H9 (cell line): ENCODE measurements around the gene NBEAL2. TPM values are rescaled to one million over a fixed set of nuclear protein-coding genes. Genes with fewer than 3 reads are reported as not detected.

Experiments used
- DNase-seq: peaks from one replicate; pipeline ENCODE4 v3.0.0-alpha.2; 2017
- H2AFZ ChIP-seq: one replicate; pipeline ENCODE4 v1.6.1; 2013; ENCODE audit warnings: mild to moderate bottlenecking, low read length, control low read depth, moderate library complexity
- H2AK5ac ChIP-seq: 2 replicates; pipeline ENCODE4 v1.6.1; 2013; ENCODE audit warnings: low read length, control low read depth, mixed read lengths; ENCODE audit not compliant: insufficient read length
- H2BK120ac ChIP-seq: one replicate; pipeline ENCODE4 v1.6.1; 2013; ENCODE audit warnings: low read depth, mild to moderate bottlenecking, low read length, control low read depth, inconsistent platforms; ENCODE audit not compliant: poor library complexity, severe bottlenecking
- H2BK12ac ChIP-seq: 2 replicates; pipeline ENCODE4 v1.6.1; 2013; ENCODE audit warnings: low read length, control low read depth, mixed read lengths, low read depth; ENCODE audit not compliant: insufficient read length
- H2BK15ac ChIP-seq: 2 replicates; pipeline ENCODE4 v1.6.1; 2013; ENCODE audit warnings: low read depth, low read length, control low read depth
- H2BK20ac ChIP-seq: one replicate; pipeline ENCODE4 v1.6.1; 2013; ENCODE audit warnings: low read depth, mild to moderate bottlenecking, low read length, control low read depth, inconsistent platforms; ENCODE audit not compliant: poor library complexity, severe bottlenecking
- H2BK5ac ChIP-seq: 2 replicates; pipeline ENCODE4 v1.6.1; 2013; ENCODE audit warnings: low read length, control low read depth, mixed read lengths; ENCODE audit not compliant: insufficient read length
- H3K14ac ChIP-seq: 2 replicates; pipeline ENCODE4 v1.6.1; 2013; ENCODE audit warnings: low read length, control low read depth; ENCODE audit not compliant: insufficient read depth
- H3K18ac ChIP-seq: 2 replicates; pipeline ENCODE4 v1.6.1; 2013; ENCODE audit warnings: low read depth, mild to moderate bottlenecking, mixed read lengths, low read length, control low read depth; ENCODE audit not compliant: insufficient read length
- H3K23ac ChIP-seq: 2 replicates; pipeline ENCODE4 v1.6.1; 2013; ENCODE audit warnings: low read length, control low read depth, mixed read lengths, low read depth; ENCODE audit not compliant: insufficient read length
- H3K23me2 ChIP-seq: 2 replicates; pipeline ENCODE4 v1.6.1; 2013; ENCODE audit warnings: low read depth, mild to moderate bottlenecking, mixed read lengths, low read length, control low read depth; ENCODE audit not compliant: insufficient read length, poor library complexity, severe bottlenecking
- H3K27ac ChIP-seq: 2 replicates; pipeline ENCODE4 v1.5.1; 2013; ENCODE audit warnings: low read length, control low read depth, mixed read lengths, low read depth; ENCODE audit not compliant: insufficient read length
- H3K27me3 ChIP-seq: 2 replicates; pipeline ENCODE4 v1.6.1; 2013; ENCODE audit warnings: low read length, control low read depth, inconsistent platforms; ENCODE audit not compliant: insufficient read depth
- H3K4ac ChIP-seq: 2 replicates; pipeline ENCODE4 v1.6.1; 2013; ENCODE audit warnings: low read depth, mild to moderate bottlenecking, control low read depth, inconsistent platforms, low read length, moderate library complexity
- H3K4me1 ChIP-seq: 2 replicates; pipeline ENCODE4 v1.6.1; 2013; ENCODE audit warnings: low read length, control low read depth, inconsistent platforms; ENCODE audit not compliant: insufficient read depth
- H3K4me2 ChIP-seq: 2 replicates; pipeline ENCODE4 v1.6.1; 2013; ENCODE audit warnings: low read length, control low read depth, mixed read lengths; ENCODE audit not compliant: insufficient read length, insufficient read depth
- H3K56ac ChIP-seq: 2 replicates; pipeline ENCODE4 v1.6.1; 2013; ENCODE audit warnings: low read depth, mild to moderate bottlenecking, mixed read lengths, low read length, control low read depth; ENCODE audit not compliant: insufficient read length
- H3K79me1 ChIP-seq: 2 replicates; pipeline ENCODE4 v1.6.1; 2013; ENCODE audit warnings: low read depth, mild to moderate bottlenecking, moderate library complexity, low read length, control low read depth, inconsistent platforms; ENCODE audit not compliant: insufficient read depth, poor library complexity, severe bottlenecking
- H3K79me2 ChIP-seq: 2 replicates; pipeline ENCODE4 v1.6.1; 2013; ENCODE audit warnings: low read length, control low read depth, inconsistent platforms; ENCODE audit not compliant: insufficient read depth
- H3K9ac ChIP-seq: 2 replicates; pipeline ENCODE4 v1.6.1; 2013; ENCODE audit warnings: low read length, control low read depth, mixed read lengths; ENCODE audit not compliant: insufficient read length; ENCODE audit errors: extremely low read depth
- H3K9me3 ChIP-seq: one replicate; pipeline ENCODE4 v1.6.1; 2013; ENCODE audit warnings: low read depth, low read length, inconsistent platforms; ENCODE audit not compliant: control insufficient read depth
- H3T11ph ChIP-seq: one replicate; pipeline ENCODE4 v1.6.1; 2013; ENCODE audit warnings: mild to moderate bottlenecking, low read length, control low read depth, inconsistent platforms
- H4K20me1 ChIP-seq: one replicate; pipeline ENCODE4 v1.6.1; 2013; ENCODE audit not compliant: control insufficient read depth, insufficient read length, insufficient read depth
- H4K5ac ChIP-seq: 2 replicates; pipeline ENCODE4 v1.6.1; 2013; ENCODE audit warnings: low read depth, mild to moderate bottlenecking, mixed read lengths, low read length, control low read depth; ENCODE audit not compliant: insufficient read length
- H4K8ac ChIP-seq: replicated peaks from 2 replicates; pipeline ENCODE4 v1.6.1; 2013; ENCODE audit warnings: low read length, control low read depth, mixed read lengths, low read depth; ENCODE audit not compliant: insufficient read length
- H4K91ac ChIP-seq: 2 replicates; pipeline ENCODE4 v1.6.1; 2013; ENCODE audit warnings: low read depth, mild to moderate bottlenecking, moderate library complexity, mixed read lengths, low read length, control low read depth; ENCODE audit not compliant: insufficient read length
- H3K27ac Mint-ChIP-seq, 3 experiments: 2 replicates in 2 of 3; 3 replicates in 1 of 3; pipeline ENCODE4 v1.8.0; 2020 to 2021; ENCODE audit warnings: mixed read lengths in 3 of 3, mild to moderate bottlenecking in 1 of 3, moderate library complexity in 1 of 3
- H3K27me3 Mint-ChIP-seq: 2 replicates; pipeline ENCODE4 v1.8.0; 2021; ENCODE audit warnings: low read depth, mild to moderate bottlenecking, moderate library complexity, mixed read lengths
- H3K36me3 Mint-ChIP-seq, 3 experiments: 2 replicates in 2 of 3; 3 replicates in 1 of 3; pipeline ENCODE4 v1.8.0; 2020 to 2021; ENCODE audit warnings: low read depth in 3 of 3, mixed read lengths in 3 of 3; ENCODE audit not compliant: insufficient read depth in 1 of 3
- H3K4me1 Mint-ChIP-seq, 2 experiments: 2 replicates each; pipeline ENCODE4 v1.8.0; 2020; ENCODE audit warnings: mixed read lengths in 2 of 2
- H3K4me3 Mint-ChIP-seq, 2 experiments: 2 replicates in 1 of 2; 3 replicates in 1 of 2; pipeline ENCODE4 v1.8.0; 2020 to 2021; ENCODE audit warnings: mild to moderate bottlenecking in 2 of 2, mixed read lengths in 2 of 2, moderate library complexity in 1 of 2
- H3K9me3 Mint-ChIP-seq, 2 experiments: 2 replicates in 1 of 2; 3 replicates in 1 of 2; pipeline ENCODE4 v1.8.0; 2020; ENCODE audit warnings: mild to moderate bottlenecking in 2 of 2, mixed read lengths in 2 of 2, moderate library complexity in 1 of 2
- CTCF ChIP-seq: fragments of 200-600 bp; sonication (generic); conservative IDR thresholded peaks from 3 replicates; pipeline ENCODE4 v1.8.0; 2021; ENCODE audit warnings: antibody characterized with exemption, mild to moderate bottlenecking
- total RNA-seq: library from RNA; stranded (reverse); gene quantifications from 2 replicates; pipeline ENCODE4 v1.2.1, GENCODE V29; 2021

The NBEAL2 gene
- total RNA-seq, 1 experiment from 2014 or later: 52.1 TPM

- Mint-ChIP-seq H3K27ac (no peak overlapping the region; a peak in 2 of 7 replicates), H3K36me3 (peaks cover 5 to 37% (median 37%) of the 10 kb centered on the region in 3 experiments; a peak in 6 of 7 replicates), H3K4me3 (no peak overlapping the region), H3K9me3 (no peaks in the 10 kb centered on the region), H3K27me3 (no peaks in the 10 kb centered on the region), H3K4me1 (peaks cover 20 to 25% of the 10 kb centered on the region in 2 experiments)
- no peak for DNase-seq
- Histone ChIP-seq H3K18ac (no peak overlapping the region), H3K9me3 (no peaks in the 10 kb centered on the region), H3K23me2 (no peaks in the 10 kb centered on the region), H3K14ac (no peak overlapping the region), H2BK120ac (no peak overlapping the region), H3K79me2 (no peaks in the 10 kb centered on the region), H4K5ac (no peak overlapping the region), H3K27ac (no peak overlapping the region), H3K27me3 (no peaks in the 10 kb centered on the region), H2BK5ac (no peak overlapping the region), H4K20me1 (no peaks in the 10 kb centered on the region), H3T11ph (no peak overlapping the region), H3K79me1 (no peaks in the 10 kb centered on the region), H2AFZ (no peak overlapping the region), H3K23ac (no peak overlapping the region), H2BK20ac (no peak overlapping the region), H2AK5ac (no peak overlapping the region), H3K4me2 (no peak overlapping the region), H2BK15ac (no peak overlapping the region), H3K9ac (no peak overlapping the region), H4K8ac (no peak overlapping the region), H4K91ac (no peak overlapping the region), H3K4me1 (no peaks in the 10 kb centered on the region), H3K4ac (no peak overlapping the region), H2BK12ac (no peak overlapping the region), H3K56ac (no peak overlapping the region)
- no peak for TF ChIP-seq CTCF
Observed at GRCh38 chr3:47015151-47015550, 35.7 kb downstream of the NBEAL2 start.
